GM23338 (cell line): ENCODE measurements around the gene FLOT2. TPM values are rescaled to one million over a fixed set of nuclear protein-coding genes. Genes with fewer than 3 reads are reported as not detected.

Experiments used
- ATAC-seq: fragments of 200-7000 bp; cut with Tn5 transposase; 3 replicates; pipeline ENCODE4 v1.9.1; 2020
- DNase-seq: peaks from one replicate; pipeline ENCODE4 v3.0.0-alpha.2; 2015; ENCODE audit warnings: low spot score
- H2AFZ ChIP-seq: fragments of 200-600 bp; sonication (generic); 2 replicates; pipeline ENCODE4 v1.8.0; 2016; ENCODE audit warnings: antibody characterized with exemption, mild to moderate bottlenecking, moderate library complexity
- H3F3A ChIP-seq: fragments of 200-600 bp; sonication (generic); replicated peaks from 2 replicates; pipeline ENCODE4 v1.8.0; 2017; ENCODE audit warnings: antibody characterized with exemption, mixed run types, low read depth
- H3K27ac ChIP-seq: fragments of 200-600 bp; sonication (generic); 2 replicates; pipeline ENCODE4 v1.6.1; 2016; ENCODE audit warnings: low read depth
- H3K27me3 ChIP-seq: fragments of 200-600 bp; sonication (generic); 2 replicates; pipeline ENCODE4 v1.8.0; 2016; ENCODE audit warnings: mild to moderate bottlenecking, mixed run types, moderate library complexity; ENCODE audit not compliant: insufficient read depth
- H3K36me3 ChIP-seq: fragments of 200-600 bp; sonication (generic); 2 replicates; pipeline ENCODE4 v1.8.0; 2016; ENCODE audit warnings: mild to moderate bottlenecking; ENCODE audit not compliant: insufficient read depth
- H3K4me1 ChIP-seq: fragments of 200-600 bp; sonication (generic); 2 replicates; pipeline ENCODE4 v1.8.0; 2016; ENCODE audit warnings: mild to moderate bottlenecking, moderate library complexity; ENCODE audit not compliant: insufficient read depth
- H3K4me2 ChIP-seq: fragments of 200-600 bp; sonication (generic); 2 replicates; pipeline ENCODE4 v1.7.1; 2017; ENCODE audit warnings: mixed run types
- H3K4me3 ChIP-seq: fragments of 200-600 bp; sonication (generic); 2 replicates; pipeline ENCODE4 v1.6.1; 2016; ENCODE audit warnings: mixed run types
- H3K79me2 ChIP-seq: fragments of 200-600 bp; sonication (generic); replicated peaks from 2 replicates; pipeline ENCODE4 v1.8.0; 2017; ENCODE audit warnings: mild to moderate bottlenecking; ENCODE audit not compliant: insufficient read depth
- H3K9me2 ChIP-seq: fragments of 200-600 bp; sonication (generic); 2 replicates; pipeline ENCODE4 v1.8.0; 2017; ENCODE audit not compliant: insufficient read depth
- H4K20me1 ChIP-seq: fragments of 200-600 bp; sonication (generic); replicated peaks from 2 replicates; pipeline ENCODE4 v1.8.0; 2017; ENCODE audit warnings: mild to moderate bottlenecking; ENCODE audit not compliant: insufficient read depth
- H3K27ac Mint-ChIP-seq: 2 replicates; pipeline ENCODE4 v1.8.0; 2020; ENCODE audit warnings: inconsistent platforms, mild to moderate bottlenecking, moderate library complexity, mixed read lengths
- H3K27me3 Mint-ChIP-seq: 3 replicates; pipeline ENCODE4 v1.8.0; 2022; ENCODE audit warnings: low read depth, mild to moderate bottlenecking, moderate library complexity, mixed read lengths, inconsistent platforms; ENCODE audit not compliant: insufficient read depth, poor library complexity
- H3K36me3 Mint-ChIP-seq: 3 replicates; pipeline ENCODE4 v1.8.0; 2021; ENCODE audit warnings: low read depth, mild to moderate bottlenecking, inconsistent platforms, moderate library complexity, mixed read lengths
- H3K4me1 Mint-ChIP-seq: 3 replicates; pipeline ENCODE4 v1.8.0; 2020; ENCODE audit warnings: mild to moderate bottlenecking, inconsistent platforms, mixed read lengths
- H3K4me3 Mint-ChIP-seq: 3 replicates; pipeline ENCODE4 v1.8.0; 2021; ENCODE audit warnings: moderate library complexity, mild to moderate bottlenecking, inconsistent platforms, mixed read lengths
- H3K9me3 Mint-ChIP-seq: 3 replicates; pipeline ENCODE4 v1.8.0; 2020; ENCODE audit warnings: moderate library complexity, mild to moderate bottlenecking, inconsistent platforms, mixed read lengths
- CREB1 ChIP-seq: fragments of 250-450 bp; sonication (Bioruptor Pico); IDR thresholded peaks from 2 replicates; pipeline ENCODE4 v1.5.0; 2020; ENCODE audit warnings: low read depth, mild to moderate bottlenecking, moderate library complexity
- ETS1 ChIP-seq: IDR thresholded peaks from 2 replicates; pipeline ENCODE4 v1.6.1; 2016; ENCODE audit warnings: antibody characterized with exemption
- EZH2 ChIP-seq: fragments of 200-600 bp; sonication (generic); IDR thresholded peaks from one replicate; pipeline ENCODE4 v1.8.0; 2017; ENCODE audit warnings: antibody characterized with exemption, mild to moderate bottlenecking, low read depth; ENCODE audit not compliant: unreplicated experiment
- EZH2phosphoT487 ChIP-seq: fragments of 200-600 bp; sonication (generic); IDR thresholded peaks from one replicate; pipeline ENCODE4 v1.8.1; 2018; ENCODE audit warnings: antibody characterized with exemption; ENCODE audit not compliant: unreplicated experiment
- JUNB ChIP-seq: IDR thresholded peaks from one replicate; pipeline ENCODE4 v1.6.1; 2016; ENCODE audit warnings: antibody characterized with exemption; ENCODE audit not compliant: unreplicated experiment
- NANOG ChIP-seq: IDR thresholded peaks from 2 replicates; pipeline ENCODE4 v1.6.1; 2016; ENCODE audit warnings: antibody characterized with exemption, borderline replicate concordance
- POLR2AphosphoS5 ChIP-seq: IDR thresholded peaks from 2 replicates; pipeline ENCODE4 v1.6.1; 2016; ENCODE audit warnings: antibody characterized with exemption, low read depth
- STAT1 ChIP-seq: IDR thresholded peaks from one replicate; pipeline ENCODE4 v1.6.1; 2016; ENCODE audit warnings: antibody characterized with exemption; ENCODE audit not compliant: unreplicated experiment
- ZNF114 ChIP-seq: fragments of 250-450 bp; sonication (Bioruptor Pico); IDR thresholded peaks from 2 replicates; pipeline ENCODE4 v1.5.0; 2020; ENCODE audit warnings: mild to moderate bottlenecking, moderate library complexity
- ZNF331 ChIP-seq: fragments of 250-450 bp; sonication (Bioruptor Pico); IDR thresholded peaks from 2 replicates; pipeline ENCODE4 v1.5.0; 2020; ENCODE audit warnings: low read depth, mild to moderate bottlenecking, moderate library complexity
- polyA plus RNA-seq: library from polyadenylated mRNA; unstranded; fragments of >200 nt; fragmentation: Nextera tagmentation; extraction: Ambion mirVana; gene quantifications from 2 replicates; pipeline ENCODE4 v1.2.1, GENCODE V29; 2016
- total RNA-seq: library from RNA; depleted of rRNA; stranded (reverse); fragments of >200 nt; shearing (Covaris generic); gene quantifications from 2 replicates; pipeline ENCODE4 v1.2.3, GENCODE V29; 2014
- TF ChIP-seq, protein P1 (sequence below): IDR thresholded peaks from one replicate; pipeline ENCODE4 v1.6.1; 2018; ENCODE audit warnings: antibody characterized with exemption; ENCODE audit not compliant: unreplicated experiment
- TF ChIP-seq, protein P2 (sequence below): fragments of 250-450 bp; sonication (Bioruptor Pico); IDR thresholded peaks from 2 replicates; pipeline ENCODE4 v1.5.0; 2020; ENCODE audit warnings: mild to moderate bottlenecking, moderate library complexity
- TF ChIP-seq, protein P3 (sequence below), 2 experiments: fragments of 200-600 bp in 1 of 2; sonication (generic) in 1 of 2; conservative IDR thresholded peaks; 2 replicates each; pipeline versions ENCODE4 v1.5.1 to v1.6.1; 2016 to 2017; ENCODE audit warnings: antibody characterized with exemption in 2 of 2, low read depth in 2 of 2, mild to moderate bottlenecking in 2 of 2, moderate library complexity in 1 of 2

The FLOT2 gene
- total and polyA plus RNA-seq, 2 experiments from 2014 or later: 49.8 to 66.1 TPM

DNA sequence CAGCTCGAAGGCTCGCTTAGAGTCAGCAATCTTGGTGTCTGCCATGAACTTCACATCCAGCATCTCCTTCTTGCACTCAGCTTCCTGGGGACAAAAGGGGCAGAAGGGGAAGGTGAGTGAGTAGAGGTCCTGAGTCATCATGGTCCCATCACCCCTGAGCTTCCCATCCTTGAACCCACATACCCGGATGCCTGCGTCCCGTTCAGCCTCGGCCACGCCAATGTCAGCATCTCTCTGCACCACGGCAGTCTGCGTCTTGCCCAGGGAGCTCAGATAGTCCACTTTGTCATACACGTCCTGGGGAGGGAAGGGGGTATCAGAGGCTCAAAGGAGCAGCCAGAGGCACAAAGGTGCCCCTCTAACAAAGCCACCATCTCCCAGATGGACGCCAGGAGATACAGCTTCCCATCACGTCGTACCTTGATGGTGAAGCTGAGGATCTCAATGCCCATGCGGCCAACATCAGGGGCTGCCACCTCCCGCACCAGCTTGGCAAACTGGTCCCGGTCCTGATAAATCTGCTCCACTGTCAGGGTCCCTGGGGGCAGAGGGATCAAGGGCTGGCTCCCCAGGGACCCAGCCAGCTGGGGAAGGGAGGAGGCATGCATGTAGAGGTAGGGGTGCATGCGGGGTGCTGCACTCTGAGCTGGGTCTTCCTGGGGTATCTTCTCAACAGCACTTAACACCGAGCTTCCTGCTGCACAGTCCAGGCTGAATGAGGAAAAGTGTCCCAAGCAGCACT lies 15.2 kb downstream of the FLOT2 start:
- Histone ChIP-seq H3F3A (no peaks in the 10 kb centered on the region), H3K4me2 (no peak overlapping the region), H4K20me1 (no peaks in the 10 kb centered on the region), H3K79me2 (no peaks in the 10 kb centered on the region), H3K4me1 (no peaks in the 10 kb centered on the region), H3K27me3 (no peaks in the 10 kb centered on the region), H2AFZ (no peak overlapping the region), H3K27ac (no peak overlapping the region), H3K36me3 (no peaks in the 10 kb centered on the region; the same call in 1 of the 2 replicates), H3K9me2 (no peaks in the 10 kb centered on the region), H3K4me3 (no peak overlapping the region)
- peaks cover 9% of the 10 kb centered on the region; the same call in 2 of the 3 replicates for H3K9me3 Mint-ChIP-seq
- H3K27ac Mint-ChIP-seq: no peak overlapping the region
- H3K4me1 Mint-ChIP-seq: peaks cover 15% of the 10 kb centered on the region
- DNase-seq: no peak
- no peak overlapping the region; the same call in 2 of the 3 replicates for H3K4me3 Mint-ChIP-seq
- TF ChIP-seq EZH2 (no peak), ZNF331 (CRISPR knock-in tag) (no peak), EZH2phosphoT487 (no peak), ZNF114 (CRISPR knock-in tag) (no peak), POLR2AphosphoS5 (no peak), JUNB (no peak), ETS1 (no peak), STAT1 (no peak), NANOG (no peak), CREB1 (CRISPR knock-in tag) (no peak)
- TF ChIP-seq, protein P1, sequence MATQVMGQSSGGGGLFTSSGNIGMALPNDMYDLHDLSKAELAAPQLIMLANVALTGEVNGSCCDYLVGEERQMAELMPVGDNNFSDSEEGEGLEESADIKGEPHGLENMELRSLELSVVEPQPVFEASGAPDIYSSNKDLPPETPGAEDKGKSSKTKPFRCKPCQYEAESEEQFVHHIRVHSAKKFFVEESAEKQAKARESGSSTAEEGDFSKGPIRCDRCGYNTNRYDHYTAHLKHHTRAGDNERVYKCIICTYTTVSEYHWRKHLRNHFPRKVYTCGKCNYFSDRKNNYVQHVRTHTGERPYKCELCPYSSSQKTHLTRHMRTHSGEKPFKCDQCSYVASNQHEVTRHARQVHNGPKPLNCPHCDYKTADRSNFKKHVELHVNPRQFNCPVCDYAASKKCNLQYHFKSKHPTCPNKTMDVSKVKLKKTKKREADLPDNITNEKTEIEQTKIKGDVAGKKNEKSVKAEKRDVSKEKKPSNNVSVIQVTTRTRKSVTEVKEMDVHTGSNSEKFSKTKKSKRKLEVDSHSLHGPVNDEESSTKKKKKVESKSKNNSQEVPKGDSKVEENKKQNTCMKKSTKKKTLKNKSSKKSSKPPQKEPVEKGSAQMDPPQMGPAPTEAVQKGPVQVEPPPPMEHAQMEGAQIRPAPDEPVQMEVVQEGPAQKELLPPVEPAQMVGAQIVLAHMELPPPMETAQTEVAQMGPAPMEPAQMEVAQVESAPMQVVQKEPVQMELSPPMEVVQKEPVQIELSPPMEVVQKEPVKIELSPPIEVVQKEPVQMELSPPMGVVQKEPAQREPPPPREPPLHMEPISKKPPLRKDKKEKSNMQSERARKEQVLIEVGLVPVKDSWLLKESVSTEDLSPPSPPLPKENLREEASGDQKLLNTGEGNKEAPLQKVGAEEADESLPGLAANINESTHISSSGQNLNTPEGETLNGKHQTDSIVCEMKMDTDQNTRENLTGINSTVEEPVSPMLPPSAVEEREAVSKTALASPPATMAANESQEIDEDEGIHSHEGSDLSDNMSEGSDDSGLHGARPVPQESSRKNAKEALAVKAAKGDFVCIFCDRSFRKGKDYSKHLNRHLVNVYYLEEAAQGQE: no peak
- TF ChIP-seq, protein P2, sequence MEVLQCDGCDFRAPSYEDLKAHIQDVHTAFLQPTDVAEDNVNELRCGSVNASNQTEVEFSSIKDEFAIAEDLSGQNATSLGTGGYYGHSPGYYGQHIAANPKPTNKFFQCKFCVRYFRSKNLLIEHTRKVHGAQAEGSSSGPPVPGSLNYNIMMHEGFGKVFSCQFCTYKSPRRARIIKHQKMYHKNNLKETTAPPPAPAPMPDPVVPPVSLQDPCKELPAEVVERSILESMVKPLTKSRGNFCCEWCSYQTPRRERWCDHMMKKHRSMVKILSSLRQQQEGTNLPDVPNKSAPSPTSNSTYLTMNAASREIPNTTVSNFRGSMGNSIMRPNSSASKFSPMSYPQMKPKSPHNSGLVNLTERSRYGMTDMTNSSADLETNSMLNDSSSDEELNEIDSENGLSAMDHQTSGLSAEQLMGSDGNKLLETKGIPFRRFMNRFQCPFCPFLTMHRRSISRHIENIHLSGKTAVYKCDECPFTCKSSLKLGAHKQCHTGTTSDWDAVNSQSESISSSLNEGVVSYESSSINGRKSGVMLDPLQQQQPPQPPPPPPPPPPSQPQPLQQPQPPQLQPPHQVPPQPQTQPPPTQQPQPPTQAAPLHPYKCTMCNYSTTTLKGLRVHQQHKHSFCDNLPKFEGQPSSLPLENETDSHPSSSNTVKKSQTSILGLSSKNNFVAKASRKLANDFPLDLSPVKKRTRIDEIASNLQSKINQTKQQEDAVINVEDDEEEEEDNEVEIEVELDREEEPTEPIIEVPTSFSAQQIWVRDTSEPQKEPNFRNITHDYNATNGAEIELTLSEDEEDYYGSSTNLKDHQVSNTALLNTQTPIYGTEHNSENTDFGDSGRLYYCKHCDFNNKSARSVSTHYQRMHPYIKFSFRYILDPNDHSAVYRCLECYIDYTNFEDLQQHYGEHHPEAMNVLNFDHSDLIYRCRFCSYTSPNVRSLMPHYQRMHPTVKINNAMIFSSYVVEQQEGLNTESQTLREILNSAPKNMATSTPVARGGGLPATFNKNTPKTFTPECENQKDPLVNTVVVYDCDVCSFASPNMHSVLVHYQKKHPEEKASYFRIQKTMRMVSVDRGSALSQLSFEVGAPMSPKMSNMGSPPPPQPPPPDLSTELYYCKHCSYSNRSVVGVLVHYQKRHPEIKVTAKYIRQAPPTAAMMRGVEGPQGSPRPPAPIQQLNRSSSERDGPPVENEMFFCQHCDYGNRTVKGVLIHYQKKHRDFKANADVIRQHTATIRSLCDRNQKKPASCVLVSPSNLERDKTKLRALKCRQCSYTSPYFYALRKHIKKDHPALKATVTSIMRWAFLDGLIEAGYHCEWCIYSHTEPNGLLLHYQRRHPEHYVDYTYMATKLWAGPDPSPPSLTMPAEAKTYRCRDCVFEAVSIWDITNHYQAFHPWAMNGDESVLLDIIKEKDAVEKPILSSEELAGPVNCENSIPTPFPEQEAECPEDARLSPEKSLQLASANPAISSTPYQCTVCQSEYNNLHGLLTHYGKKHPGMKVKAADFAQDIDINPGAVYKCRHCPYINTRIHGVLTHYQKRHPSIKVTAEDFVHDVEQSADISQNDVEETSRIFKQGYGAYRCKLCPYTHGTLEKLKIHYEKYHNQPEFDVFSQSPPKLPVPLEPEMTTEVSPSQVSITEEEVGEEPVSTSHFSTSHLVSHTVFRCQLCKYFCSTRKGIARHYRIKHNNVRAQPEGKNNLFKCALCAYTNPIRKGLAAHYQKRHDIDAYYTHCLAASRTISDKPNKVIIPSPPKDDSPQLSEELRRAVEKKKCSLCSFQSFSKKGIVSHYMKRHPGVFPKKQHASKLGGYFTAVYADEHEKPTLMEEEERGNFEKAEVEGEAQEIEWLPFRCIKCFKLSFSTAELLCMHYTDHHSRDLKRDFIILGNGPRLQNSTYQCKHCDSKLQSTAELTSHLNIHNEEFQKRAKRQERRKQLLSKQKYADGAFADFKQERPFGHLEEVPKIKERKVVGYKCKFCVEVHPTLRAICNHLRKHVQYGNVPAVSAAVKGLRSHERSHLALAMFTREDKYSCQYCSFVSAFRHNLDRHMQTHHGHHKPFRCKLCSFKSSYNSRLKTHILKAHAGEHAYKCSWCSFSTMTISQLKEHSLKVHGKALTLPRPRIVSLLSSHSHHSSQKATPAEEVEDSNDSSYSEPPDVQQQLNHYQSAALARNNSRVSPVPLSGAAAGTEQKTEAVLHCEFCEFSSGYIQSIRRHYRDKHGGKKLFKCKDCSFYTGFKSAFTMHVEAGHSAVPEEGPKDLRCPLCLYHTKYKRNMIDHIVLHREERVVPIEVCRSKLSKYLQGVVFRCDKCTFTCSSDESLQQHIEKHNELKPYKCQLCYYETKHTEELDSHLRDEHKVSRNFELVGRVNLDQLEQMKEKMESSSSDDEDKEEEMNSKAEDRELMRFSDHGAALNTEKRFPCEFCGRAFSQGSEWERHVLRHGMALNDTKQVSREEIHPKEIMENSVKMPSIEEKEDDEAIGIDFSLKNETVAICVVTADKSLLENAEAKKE (CRISPR knock-in tag): no peak
- TF ChIP-seq, protein P3, sequence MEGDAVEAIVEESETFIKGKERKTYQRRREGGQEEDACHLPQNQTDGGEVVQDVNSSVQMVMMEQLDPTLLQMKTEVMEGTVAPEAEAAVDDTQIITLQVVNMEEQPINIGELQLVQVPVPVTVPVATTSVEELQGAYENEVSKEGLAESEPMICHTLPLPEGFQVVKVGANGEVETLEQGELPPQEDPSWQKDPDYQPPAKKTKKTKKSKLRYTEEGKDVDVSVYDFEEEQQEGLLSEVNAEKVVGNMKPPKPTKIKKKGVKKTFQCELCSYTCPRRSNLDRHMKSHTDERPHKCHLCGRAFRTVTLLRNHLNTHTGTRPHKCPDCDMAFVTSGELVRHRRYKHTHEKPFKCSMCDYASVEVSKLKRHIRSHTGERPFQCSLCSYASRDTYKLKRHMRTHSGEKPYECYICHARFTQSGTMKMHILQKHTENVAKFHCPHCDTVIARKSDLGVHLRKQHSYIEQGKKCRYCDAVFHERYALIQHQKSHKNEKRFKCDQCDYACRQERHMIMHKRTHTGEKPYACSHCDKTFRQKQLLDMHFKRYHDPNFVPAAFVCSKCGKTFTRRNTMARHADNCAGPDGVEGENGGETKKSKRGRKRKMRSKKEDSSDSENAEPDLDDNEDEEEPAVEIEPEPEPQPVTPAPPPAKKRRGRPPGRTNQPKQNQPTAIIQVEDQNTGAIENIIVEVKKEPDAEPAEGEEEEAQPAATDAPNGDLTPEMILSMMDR (conservative IDR thresholded peaks at IDR 0.05; ENCODE audit: low read depth in 2 of 2): no peak
- no peak for ATAC-seq
- H3K27me3 Mint-ChIP-seq: peaks cover 7% of the 10 kb centered on the region
- H3K36me3 Mint-ChIP-seq: peaks cover 67% of the 10 kb centered on the region
